Measurements from ENCODE around the gene ARL15.

Gene ARL15

GRCh38 chr5:53926026-53926425 is 384.3 kb downstream of the ARL15 start:
- DNase-seq (no peak), ATAC-seq (no peak)
- Mint-ChIP-seq H3K36me3 (ENCODE audit: low read depth) (no peaks in the 10 kb centered on the region), H3K4me1 (no peaks in the 10 kb centered on the region), H3K27me3 (no peaks in the 10 kb centered on the region), H3K27ac (no peak overlapping the region), H3K4me3 (no peak overlapping the region), H3K9me3 (no peaks in the 10 kb centered on the region)

GRCh38 chr5:53924392-53924791 is 386.0 kb downstream of the ARL15 start:
- Mint-ChIP-seq H3K4me3 (no peak overlapping the region), H3K27me3 (no peaks in the 10 kb centered on the region), H3K4me1 (no peaks in the 10 kb centered on the region), H3K36me3 (ENCODE audit: low read depth) (no peaks in the 10 kb centered on the region), H3K27ac (no peak overlapping the region), H3K9me3 (no peaks in the 10 kb centered on the region)
- ATAC-seq (no peak), DNase-seq (no peak)

- no peak for DNase-seq
- Mint-ChIP-seq H3K9me3 (no peaks in the 10 kb centered on the region), H3K4me1 (no peaks in the 10 kb centered on the region), H3K4me3 (no peak overlapping the region), H3K27ac (no peak overlapping the region), H3K27me3 (no peaks in the 10 kb centered on the region), H3K36me3 (ENCODE audit: low read depth) (no peaks in the 10 kb centered on the region)
- ATAC-seq = no peak
These were observed 386.4 kb downstream of the ARL15 start for GRCh38 chr5:53923961-53924360.

- no peak overlapping the region for H3K4me3 Mint-ChIP-seq
- ATAC-seq (no peak), DNase-seq (no peak)
- no peaks in the 10 kb centered on the region for H3K27me3 Mint-ChIP-seq
- H3K27ac Mint-ChIP-seq = no peak overlapping the region
- H3K4me1 Mint-ChIP-seq = no peaks in the 10 kb centered on the region
- no peaks in the 10 kb centered on the region for H3K36me3 Mint-ChIP-seq (ENCODE audit: low read depth)
- H3K9me3 Mint-ChIP-seq = no peaks in the 10 kb centered on the region
These were observed 387.6 kb downstream of the ARL15 start for GRCh38 chr5:53922508-53923498.

- Mint-ChIP-seq H3K4me3 (no peak overlapping the region), H3K27me3 (no peaks in the 10 kb centered on the region), H3K9me3 (no peaks in the 10 kb centered on the region), H3K27ac (no peak overlapping the region), H3K36me3 (ENCODE audit: low read depth) (no peaks in the 10 kb centered on the region), H3K4me1 (no peaks in the 10 kb centered on the region)
- ATAC-seq (no peak), DNase-seq (no peak)
These were observed 392.5 kb downstream of the ARL15 start for GRCh38 chr5:53917826-53918225.

- DNase-seq (no peak), ATAC-seq (no peak)
- H3K4me1 Mint-ChIP-seq = no peaks in the 10 kb centered on the region
- no peaks in the 10 kb centered on the region for H3K9me3 Mint-ChIP-seq
- no peak overlapping the region for H3K4me3 Mint-ChIP-seq
- H3K36me3 Mint-ChIP-seq (ENCODE audit: low read depth) = no peaks in the 10 kb centered on the region
- H3K27me3 Mint-ChIP-seq = no peaks in the 10 kb centered on the region
- no peak overlapping the region for H3K27ac Mint-ChIP-seq
These were observed 393.3 kb downstream of the ARL15 start for GRCh38 chr5:53917095-53917494.

GRCh38 chr5:53915120-53915519 is 395.3 kb downstream of the ARL15 start:
- no peaks in the 10 kb centered on the region for H3K9me3 Mint-ChIP-seq
- H3K27ac Mint-ChIP-seq = no peak overlapping the region
- no peaks in the 10 kb centered on the region for H3K36me3 Mint-ChIP-seq (ENCODE audit: low read depth)
- DNase-seq (no peak), ATAC-seq (no peak)
- H3K4me3 Mint-ChIP-seq = no peak overlapping the region
- no peaks in the 10 kb centered on the region for H3K27me3 Mint-ChIP-seq
- no peaks in the 10 kb centered on the region for H3K4me1 Mint-ChIP-seq

- H3K9me3 Mint-ChIP-seq = no peaks in the 10 kb centered on the region
- ATAC-seq (no peak), DNase-seq (no peak)
- H3K27ac Mint-ChIP-seq = no peak overlapping the region
- H3K27me3 Mint-ChIP-seq = no peaks in the 10 kb centered on the region
- no peaks in the 10 kb centered on the region for H3K36me3 Mint-ChIP-seq (ENCODE audit: low read depth)
- H3K4me1 Mint-ChIP-seq = no peaks in the 10 kb centered on the region
- no peak overlapping the region for H3K4me3 Mint-ChIP-seq
These were observed 396.4 kb downstream of the ARL15 start for GRCh38 chr5:53913941-53914340.

- Mint-ChIP-seq H3K4me3 (no peak overlapping the region), H3K27ac (no peak overlapping the region), H3K27me3 (no peaks in the 10 kb centered on the region), H3K9me3 (no peaks in the 10 kb centered on the region), H3K4me1 (no peaks in the 10 kb centered on the region), H3K36me3 (ENCODE audit: low read depth) (peaks cover 3% of the 10 kb centered on the region)
- ATAC-seq = no peak
- no peak for DNase-seq
These were observed 401.6 kb downstream of the ARL15 start for GRCh38 chr5:53908757-53909156.

- H3K9me3 Mint-ChIP-seq = no peaks in the 10 kb centered on the region
- H3K4me3 Mint-ChIP-seq = no peak overlapping the region
- DNase-seq (no peak), ATAC-seq (no peak)
- peaks cover 3% of the 10 kb centered on the region for H3K36me3 Mint-ChIP-seq (ENCODE audit: low read depth)
- H3K27me3 Mint-ChIP-seq = no peaks in the 10 kb centered on the region
- H3K4me1 Mint-ChIP-seq = no peaks in the 10 kb centered on the region
- H3K27ac Mint-ChIP-seq = no peak overlapping the region
These were observed 402.5 kb downstream of the ARL15 start for GRCh38 chr5:53907827-53908226.

- Mint-ChIP-seq H3K36me3 (ENCODE audit: low read depth) (peaks cover 3% of the 10 kb centered on the region), H3K4me3 (no peak overlapping the region), H3K27ac (no peak overlapping the region), H3K9me3 (no peaks in the 10 kb centered on the region), H3K27me3 (no peaks in the 10 kb centered on the region), H3K4me1 (no peaks in the 10 kb centered on the region)
- no peak for ATAC-seq
- DNase-seq = no peak
These were observed 403.6 kb downstream of the ARL15 start for GRCh38 chr5:53906736-53907135.

- Mint-ChIP-seq H3K4me3 (no peak overlapping the region), H3K9me3 (no peaks in the 10 kb centered on the region), H3K36me3 (ENCODE audit: low read depth) (peaks cover 4% of the 10 kb centered on the region), H3K4me1 (no peaks in the 10 kb centered on the region), H3K27ac (no peak overlapping the region), H3K27me3 (no peaks in the 10 kb centered on the region)
- ATAC-seq (no peak), DNase-seq (no peak)
These were observed 408.0 kb downstream of the ARL15 start for GRCh38 chr5:53902296-53902907.

GRCh38 chr5:53900677-53901076 is 409.7 kb downstream of the ARL15 start:
- no peak overlapping the region for H3K4me3 Mint-ChIP-seq
- H3K27ac Mint-ChIP-seq = no peak overlapping the region
- peaks cover 5% of the 10 kb centered on the region for H3K9me3 Mint-ChIP-seq
- peaks cover 2% of the 10 kb centered on the region for H3K36me3 Mint-ChIP-seq (ENCODE audit: low read depth)
- no peaks in the 10 kb centered on the region for H3K4me1 Mint-ChIP-seq
- no peaks in the 10 kb centered on the region for H3K27me3 Mint-ChIP-seq
- DNase-seq (no peak), ATAC-seq (no peak)

GRCh38 chr5:53895091-53895683 is 415.2 kb downstream of the ARL15 start:
- Mint-ChIP-seq H3K4me1 (no peaks in the 10 kb centered on the region), H3K27me3 (no peaks in the 10 kb centered on the region), H3K9me3 (peaks cover 5% of the 10 kb centered on the region), H3K36me3 (ENCODE audit: low read depth) (peaks cover 2% of the 10 kb centered on the region), H3K27ac (no peak overlapping the region), H3K4me3 (no peak overlapping the region)
- ATAC-seq = no peak
- no peak for DNase-seq

GRCh38 chr5:53893626-53894025 is 416.7 kb downstream of the ARL15 start:
- Mint-ChIP-seq H3K4me1 (no peaks in the 10 kb centered on the region), H3K27me3 (no peaks in the 10 kb centered on the region), H3K9me3 (peaks cover 5% of the 10 kb centered on the region), H3K4me3 (no peak overlapping the region), H3K27ac (no peak overlapping the region), H3K36me3 (ENCODE audit: low read depth) (no peaks in the 10 kb centered on the region)
- DNase-seq (no peak), ATAC-seq (no peak)
